HL-60 (cell line): Measurements from ENCODE around the gene BPIFA2.

ENCODE experiments used
- DNase-seq, 2 experiments: peaks; one replicate each; pipeline ENCODE4 v3.0.0-alpha.2; 2010 to 2020; ENCODE audit warnings: low read depth in 1 of 2, low spot score in 1 of 2
- H3K27ac ChIP-seq: fragments of 250-450 bp; sonication (Bioruptor Pico); replicated peaks from 2 replicates; pipeline ENCODE4 v1.5.1; 2020; ENCODE audit warnings: mild to moderate bottlenecking, moderate library complexity
- H3K27me3 ChIP-seq: fragments of 250-450 bp; sonication (Bioruptor Pico); 2 replicates; pipeline ENCODE4 v1.5.1; 2021; ENCODE audit warnings: mild to moderate bottlenecking, moderate library complexity; ENCODE audit not compliant: insufficient read depth, poor library complexity, severe bottlenecking
- H3K4me3 ChIP-seq: replicated peaks from 2 replicates; pipeline ENCODE4 v1.5.1; 2011; ENCODE audit warnings: mild to moderate bottlenecking, control low read depth, low read length; ENCODE audit not compliant: insufficient read depth
- GABPA ChIP-seq: IDR thresholded peaks from 2 replicates; pipeline ENCODE4 v1.6.1; 2012; ENCODE audit warnings: low read depth
- POLR2AphosphoS5 ChIP-seq: IDR thresholded peaks from 2 replicates; pipeline ENCODE4 v1.6.1; 2012; ENCODE audit warnings: low read depth
- SPI1 ChIP-seq: IDR thresholded peaks from 2 replicates; pipeline ENCODE4 v1.6.1; 2012; ENCODE audit warnings: low read depth, mild to moderate bottlenecking, borderline replicate concordance
- TF ChIP-seq, protein P1 (sequence below): IDR thresholded peaks from one replicate; pipeline ENCODE4 v1.5.1; 2011; ENCODE audit warnings: low read length, control low read depth, inconsistent platforms; ENCODE audit not compliant: insufficient read depth
- TF ChIP-seq, protein P2 (sequence below): IDR thresholded peaks from 2 replicates; pipeline ENCODE4 v1.6.1; 2012; ENCODE audit warnings: low read depth; ENCODE audit not compliant: insufficient replicate concordance

Gene BPIFA2

DNA sequence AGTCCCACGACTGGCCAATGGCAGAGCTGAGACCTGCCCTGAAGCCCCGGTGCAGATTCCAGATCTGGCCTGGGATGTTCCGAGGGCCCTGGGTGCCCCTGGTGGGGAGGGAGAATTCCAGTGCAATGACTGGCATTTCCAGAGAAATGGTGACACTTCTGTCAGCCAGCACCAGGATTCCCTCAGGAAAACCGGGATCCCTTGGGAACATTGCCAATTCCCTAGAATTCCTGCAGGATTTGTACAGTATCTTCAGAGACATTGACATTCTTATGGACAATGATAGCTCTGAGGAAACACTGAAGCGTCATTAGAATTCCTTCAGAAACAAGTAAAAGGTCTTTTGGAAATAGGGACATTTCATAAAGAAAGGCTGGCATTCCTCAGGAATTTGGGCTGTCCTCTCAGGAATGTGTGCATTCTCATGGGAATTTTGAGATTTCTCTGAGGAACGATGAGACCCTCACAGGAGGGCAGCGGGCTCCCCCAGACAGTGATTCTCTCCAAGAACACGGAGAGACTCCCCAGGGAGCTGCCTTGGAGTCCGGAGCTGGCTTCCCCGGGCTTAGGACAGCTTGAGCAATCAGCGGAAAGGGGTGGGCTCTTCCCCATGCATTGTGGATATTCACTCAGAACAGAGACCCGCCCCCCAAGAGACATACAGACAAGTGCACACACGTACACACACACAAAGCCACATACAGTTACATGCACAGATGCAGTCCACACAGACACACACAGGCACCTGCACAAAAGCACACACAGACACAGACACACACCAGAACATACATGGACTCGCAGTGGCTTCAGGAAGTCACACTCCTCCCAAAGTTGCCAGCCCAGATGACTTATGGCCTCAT is 35.2 kb upstream of the BPIFA2 start:
- no peak overlapping the region for H3K4me3 ChIP-seq
- no peak for DNase-seq
- no peak overlapping the region for H3K27ac ChIP-seq
- no peaks in the 10 kb centered on the region for H3K27me3 ChIP-seq
- TF ChIP-seq, protein P1, sequence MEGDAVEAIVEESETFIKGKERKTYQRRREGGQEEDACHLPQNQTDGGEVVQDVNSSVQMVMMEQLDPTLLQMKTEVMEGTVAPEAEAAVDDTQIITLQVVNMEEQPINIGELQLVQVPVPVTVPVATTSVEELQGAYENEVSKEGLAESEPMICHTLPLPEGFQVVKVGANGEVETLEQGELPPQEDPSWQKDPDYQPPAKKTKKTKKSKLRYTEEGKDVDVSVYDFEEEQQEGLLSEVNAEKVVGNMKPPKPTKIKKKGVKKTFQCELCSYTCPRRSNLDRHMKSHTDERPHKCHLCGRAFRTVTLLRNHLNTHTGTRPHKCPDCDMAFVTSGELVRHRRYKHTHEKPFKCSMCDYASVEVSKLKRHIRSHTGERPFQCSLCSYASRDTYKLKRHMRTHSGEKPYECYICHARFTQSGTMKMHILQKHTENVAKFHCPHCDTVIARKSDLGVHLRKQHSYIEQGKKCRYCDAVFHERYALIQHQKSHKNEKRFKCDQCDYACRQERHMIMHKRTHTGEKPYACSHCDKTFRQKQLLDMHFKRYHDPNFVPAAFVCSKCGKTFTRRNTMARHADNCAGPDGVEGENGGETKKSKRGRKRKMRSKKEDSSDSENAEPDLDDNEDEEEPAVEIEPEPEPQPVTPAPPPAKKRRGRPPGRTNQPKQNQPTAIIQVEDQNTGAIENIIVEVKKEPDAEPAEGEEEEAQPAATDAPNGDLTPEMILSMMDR = no peak
- TF ChIP-seq GABPA (no peak), POLR2AphosphoS5 (no peak), SPI1 (no peak)
- TF ChIP-seq, protein P2, sequence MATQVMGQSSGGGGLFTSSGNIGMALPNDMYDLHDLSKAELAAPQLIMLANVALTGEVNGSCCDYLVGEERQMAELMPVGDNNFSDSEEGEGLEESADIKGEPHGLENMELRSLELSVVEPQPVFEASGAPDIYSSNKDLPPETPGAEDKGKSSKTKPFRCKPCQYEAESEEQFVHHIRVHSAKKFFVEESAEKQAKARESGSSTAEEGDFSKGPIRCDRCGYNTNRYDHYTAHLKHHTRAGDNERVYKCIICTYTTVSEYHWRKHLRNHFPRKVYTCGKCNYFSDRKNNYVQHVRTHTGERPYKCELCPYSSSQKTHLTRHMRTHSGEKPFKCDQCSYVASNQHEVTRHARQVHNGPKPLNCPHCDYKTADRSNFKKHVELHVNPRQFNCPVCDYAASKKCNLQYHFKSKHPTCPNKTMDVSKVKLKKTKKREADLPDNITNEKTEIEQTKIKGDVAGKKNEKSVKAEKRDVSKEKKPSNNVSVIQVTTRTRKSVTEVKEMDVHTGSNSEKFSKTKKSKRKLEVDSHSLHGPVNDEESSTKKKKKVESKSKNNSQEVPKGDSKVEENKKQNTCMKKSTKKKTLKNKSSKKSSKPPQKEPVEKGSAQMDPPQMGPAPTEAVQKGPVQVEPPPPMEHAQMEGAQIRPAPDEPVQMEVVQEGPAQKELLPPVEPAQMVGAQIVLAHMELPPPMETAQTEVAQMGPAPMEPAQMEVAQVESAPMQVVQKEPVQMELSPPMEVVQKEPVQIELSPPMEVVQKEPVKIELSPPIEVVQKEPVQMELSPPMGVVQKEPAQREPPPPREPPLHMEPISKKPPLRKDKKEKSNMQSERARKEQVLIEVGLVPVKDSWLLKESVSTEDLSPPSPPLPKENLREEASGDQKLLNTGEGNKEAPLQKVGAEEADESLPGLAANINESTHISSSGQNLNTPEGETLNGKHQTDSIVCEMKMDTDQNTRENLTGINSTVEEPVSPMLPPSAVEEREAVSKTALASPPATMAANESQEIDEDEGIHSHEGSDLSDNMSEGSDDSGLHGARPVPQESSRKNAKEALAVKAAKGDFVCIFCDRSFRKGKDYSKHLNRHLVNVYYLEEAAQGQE = no peak

DNA sequence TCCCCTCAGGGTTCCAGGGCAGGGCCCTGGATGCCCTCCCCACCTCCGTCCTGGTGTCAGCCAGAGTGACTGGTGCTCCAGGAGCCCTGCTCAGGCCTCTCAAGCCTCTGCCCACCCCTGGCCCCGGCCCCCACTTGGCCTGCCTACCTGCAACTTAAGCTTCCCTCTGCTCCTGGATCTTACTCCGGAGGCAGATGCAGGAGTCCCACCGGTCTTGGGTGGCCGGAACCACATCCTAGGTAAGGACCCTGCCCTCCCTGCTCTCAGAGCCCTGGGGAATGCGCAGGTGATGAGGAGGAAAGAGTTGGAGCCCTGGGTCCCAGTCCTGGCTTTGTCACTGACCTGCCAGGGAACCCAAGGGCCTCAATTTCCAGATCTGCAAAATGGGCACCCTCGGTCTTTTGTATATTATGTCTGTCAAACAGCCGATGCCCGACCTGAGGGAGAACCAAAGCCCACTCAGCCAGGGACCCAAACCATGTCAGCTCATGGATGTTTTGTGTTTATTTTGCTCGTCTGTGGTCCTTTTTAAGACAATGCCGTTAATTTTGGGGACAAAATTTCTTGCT is 34.5 kb upstream of the BPIFA2 start:
- no peak overlapping the region for H3K4me3 ChIP-seq
- no peak for DNase-seq
- no peaks in the 10 kb centered on the region for H3K27me3 ChIP-seq
- no peak overlapping the region for H3K27ac ChIP-seq
- no peak for TF ChIP-seq POLR2AphosphoS5
- TF ChIP-seq, protein P1 = no peak
- no peak for TF ChIP-seq GABPA
- TF ChIP-seq, protein P2 = no peak
- TF ChIP-seq SPI1 = no peak

DNA sequence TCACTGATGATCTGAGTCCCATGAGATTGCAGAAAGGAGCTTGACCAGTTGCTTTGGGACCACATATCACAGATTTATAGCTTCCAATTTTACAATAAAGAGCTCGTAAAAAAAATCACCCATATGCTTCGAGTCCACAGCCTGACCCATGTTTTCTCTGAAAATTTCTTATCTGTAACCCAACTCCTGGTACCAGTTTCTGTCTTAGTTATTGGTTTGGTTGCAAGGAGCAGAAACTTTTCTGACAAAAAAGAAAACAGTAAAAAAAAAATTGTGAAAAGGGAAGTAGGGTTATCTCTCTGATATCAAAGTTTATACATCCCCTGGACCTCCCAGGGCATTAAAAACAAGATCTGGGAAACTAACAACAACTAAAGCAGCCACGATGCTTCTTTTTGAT is 30.8 kb upstream of the BPIFA2 start:
- DNase-seq = no peak
- H3K4me3 ChIP-seq = no peak overlapping the region
- no peak overlapping the region for H3K27ac ChIP-seq
- H3K27me3 ChIP-seq = no peaks in the 10 kb centered on the region
- TF ChIP-seq, protein P1 = no peak
- TF ChIP-seq POLR2AphosphoS5 (no peak), GABPA (no peak)
- TF ChIP-seq, protein P2 = no peak
